Thoracic aorta (tissue), 2 donors: Measurements from ENCODE around the gene IWS1. TPM values are rescaled to one million over a fixed set of nuclear protein-coding genes. Genes with fewer than 3 reads are reported as not detected.
A peak's percentile ranks its signal among the peaks of the same experiment; 100 is the strongest.

Source experiments
- ATAC-seq: fragments of 150-250 bp; one replicate; pipeline ENCODE4 v1.8.0; 2017; ENCODE audit warnings: low read depth; ENCODE audit not compliant: insufficient number of reproducible peaks, low FRiP score
- DNase-seq: peaks from one replicate; pipeline ENCODE4 v3.0.0-alpha.2; 2020; ENCODE audit warnings: low spot score
- H3K27ac ChIP-seq, 2 donors: fragments of 200-600 bp; sonication (generic); 1 replicate in 1 of 2; 2 replicates in 1 of 2; pipeline ENCODE4 v1.5.1; 2016; ENCODE audit warnings: mild to moderate bottlenecking in 2 of 2, moderate library complexity in 2 of 2
- H3K27me3 ChIP-seq: fragments of 200-600 bp; sonication (generic); replicated peaks from 2 replicates; pipeline ENCODE4 v1.6.0; 2016; ENCODE audit warnings: mild to moderate bottlenecking; ENCODE audit not compliant: insufficient read depth
- H3K36me3 ChIP-seq: fragments of 200-600 bp; sonication (generic); one replicate; pipeline ENCODE4 v1.5.1; 2016
- H3K4me1 ChIP-seq, 2 donors: fragments of 200-600 bp; sonication (generic); 1 replicate in 1 of 2; 2 replicates in 1 of 2; pipeline versions ENCODE4 v1.5.1 to v1.6.0; 2016; ENCODE audit warnings: low read depth in 2 of 2, mild to moderate bottlenecking in 1 of 2; ENCODE audit not compliant: control insufficient read depth in 1 of 2
- H3K4me3 ChIP-seq: fragments of 200-600 bp; sonication (generic); 2 replicates; pipeline ENCODE4 v1.5.1; 2016; ENCODE audit warnings: mild to moderate bottlenecking
- H3K9me3 ChIP-seq: fragments of 200-600 bp; sonication (generic); 2 replicates; pipeline ENCODE4 v1.5.1; 2016
- CTCF ChIP-seq: fragments of 200-600 bp; sonication (generic); IDR thresholded peaks from one replicate; pipeline ENCODE4 v1.5.1; 2019; ENCODE audit warnings: antibody characterized with exemption
- total RNA-seq, 2 donors: library from RNA; depleted of rRNA; stranded (reverse); fragments of >200 nt; gene quantifications; one replicate each; pipeline versions ENCODE4 v1.1.0 to v1.2.3, GENCODE V29; 2016

Gene IWS1
- total RNA-seq, 2 donors from 2014 or later: 43.2 to 54.0 TPM

DNA sequence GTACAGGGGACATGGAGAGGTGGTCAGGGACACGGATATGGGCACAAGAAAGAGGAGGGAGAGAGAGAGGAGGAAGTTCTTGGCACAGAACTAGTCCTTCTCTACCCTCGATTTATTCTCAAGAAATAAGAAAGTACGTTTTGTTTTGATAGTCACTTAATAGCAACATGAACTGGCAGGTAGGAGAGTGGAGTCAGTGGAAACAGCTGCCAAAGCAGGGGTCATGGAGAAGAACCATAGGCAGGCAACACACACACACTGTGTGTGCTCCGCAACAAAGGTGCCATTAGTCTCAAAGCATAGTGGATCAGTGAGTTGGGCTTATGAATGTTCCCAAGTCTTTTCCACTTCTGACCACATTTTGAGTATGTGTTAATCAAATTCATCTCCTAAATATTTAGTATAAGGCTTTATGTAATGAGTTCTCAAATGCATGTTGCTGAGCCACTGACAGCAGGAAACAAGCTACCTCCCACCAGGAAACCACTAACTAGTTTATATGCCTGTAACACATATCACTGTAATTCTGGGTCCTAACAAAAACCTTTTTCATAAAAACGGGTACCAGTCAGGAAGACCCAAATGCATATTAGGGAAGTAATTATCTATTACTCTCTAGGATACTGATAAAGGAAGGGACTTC, 41.1 kb downstream of the IWS1 start:
- H3K27me3 ChIP-seq: no peaks in the 10 kb centered on the region
- H3K36me3 ChIP-seq: peaks cover 53% of the 10 kb centered on the region
- no peak overlapping the region for H3K27ac ChIP-seq

GRCh38 chr2:127482031-127482430, 44.3 kb downstream of the IWS1 start:
- no peak for DNase-seq
- no peak overlapping the region for H3K4me3 ChIP-seq
- no peaks in the 10 kb centered on the region for H3K9me3 ChIP-seq
- H3K4me1 ChIP-seq: no peaks in the 10 kb centered on the region
- ATAC-seq: no peak
- peaks cover 35% of the 10 kb centered on the region for H3K36me3 ChIP-seq
- TF ChIP-seq CTCF: no peak
- H3K27ac ChIP-seq: no peak overlapping the region
- no peaks in the 10 kb centered on the region for H3K27me3 ChIP-seq

More for the DNA sequence above, 41.1 kb downstream of the IWS1 start:
- DNase-seq: no peak
- Histone ChIP-seq H3K4me1 (no peaks in the 10 kb centered on the region), H3K4me3 (no peak overlapping the region), H3K9me3 (no peaks in the 10 kb centered on the region)
- ATAC-seq: no peak
- no peak for TF ChIP-seq CTCF

DNA sequence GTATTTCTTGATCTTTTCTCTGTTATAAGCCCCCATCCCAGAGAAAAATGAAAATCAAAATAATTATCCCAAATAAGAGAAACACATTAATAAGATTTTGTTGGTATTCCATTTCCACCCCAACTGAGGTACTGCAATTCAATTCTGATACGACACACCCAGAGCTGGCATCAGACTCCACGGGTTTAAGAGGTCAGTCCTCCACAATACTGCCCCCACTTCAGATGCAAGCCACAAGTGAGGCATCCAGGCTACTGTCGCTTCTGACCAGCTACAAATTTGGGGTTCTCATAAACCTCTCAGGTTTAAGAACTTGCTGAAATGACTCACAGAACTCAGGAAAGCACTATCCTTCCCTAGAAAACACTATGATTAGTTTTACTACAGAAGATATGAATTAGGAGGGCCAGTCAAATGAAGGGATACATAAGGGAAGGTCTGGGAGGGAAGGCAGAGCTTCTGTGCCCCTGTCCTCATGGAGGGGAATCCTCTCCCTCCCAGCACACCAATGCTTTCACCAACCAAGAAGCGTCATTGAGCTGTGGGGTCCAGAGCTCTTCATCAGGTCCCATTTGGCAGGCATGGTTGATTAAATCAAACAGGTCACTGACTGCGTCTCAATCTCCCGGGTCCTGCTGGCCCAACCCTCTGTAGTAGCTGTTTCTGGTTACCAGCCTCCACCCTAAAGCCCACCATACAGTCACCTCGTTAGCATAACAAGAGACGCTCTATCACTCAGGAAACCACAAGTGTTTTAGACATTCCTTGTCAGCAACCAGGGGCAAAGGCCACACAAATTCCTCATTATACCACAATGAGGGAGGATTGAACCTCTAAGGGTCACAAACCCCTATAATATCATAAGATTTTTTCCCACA, 46.2 kb downstream of the IWS1 start:
- H3K4me3 ChIP-seq: no peak overlapping the region
- H3K9me3 ChIP-seq: no peaks in the 10 kb centered on the region
- no peaks in the 10 kb centered on the region for H3K27me3 ChIP-seq
- peaks cover 21% of the 10 kb centered on the region for H3K36me3 ChIP-seq
- ATAC-seq (no peak), DNase-seq (no peak)
- no peaks in the 10 kb centered on the region for H3K4me1 ChIP-seq
- no peak overlapping the region for H3K27ac ChIP-seq
- TF ChIP-seq CTCF: no peak

- no peaks in the 10 kb centered on the region for H3K9me3 ChIP-seq
- no peak for ATAC-seq
- H3K36me3 ChIP-seq: peaks cover 17% of the 10 kb centered on the region
- no peak overlapping the region for H3K4me3 ChIP-seq
- TF ChIP-seq CTCF: peak; percentile 58
- no peaks in the 10 kb centered on the region for H3K27me3 ChIP-seq
- H3K4me1 ChIP-seq: no peaks in the 10 kb centered on the region
- DNase-seq: no peak
- no peak overlapping the region for H3K27ac ChIP-seq
Observed at GRCh38 chr2:127479219-127479825, 47.0 kb downstream of the IWS1 start.

GRCh38 chr2:127475788-127476187, 50.5 kb downstream of the IWS1 start:
- ATAC-seq: no peak
- Histone ChIP-seq H3K36me3 (no peaks in the 10 kb centered on the region), H3K4me3 (no peak overlapping the region), H3K9me3 (no peaks in the 10 kb centered on the region), H3K27ac (no peak overlapping the region), H3K27me3 (no peaks in the 10 kb centered on the region), H3K4me1 (no peaks in the 10 kb centered on the region)
- DNase-seq: no peak
- TF ChIP-seq CTCF: no peak
